Measurements from ENCODE around the gene HAUS6.

The HAUS6 gene

DNA sequence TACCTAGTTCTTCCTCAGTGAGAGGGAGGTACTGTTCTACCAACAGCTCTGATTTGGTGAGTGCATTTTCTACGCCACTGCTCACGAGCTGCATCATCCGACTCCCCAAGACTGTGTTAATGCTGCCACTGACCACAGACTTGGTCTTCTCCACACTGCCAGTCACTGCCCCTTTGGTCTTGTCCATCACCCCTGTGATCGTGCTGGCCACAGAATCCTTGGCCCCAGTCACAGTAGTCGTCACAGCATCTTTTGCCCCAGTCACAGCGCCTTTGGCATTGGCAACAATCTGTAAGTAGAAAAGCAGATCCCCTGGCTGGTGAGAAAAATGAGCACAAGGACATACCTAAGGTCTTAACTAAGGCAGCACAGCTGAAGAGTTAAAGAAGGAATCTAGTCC, 18.2 kb upstream of the HAUS6 start:
- DNase-seq: no peak
- H3K4me1 ChIP-seq: peaks cover 0 to 8% (median 0%) of the 10 kb centered on the region in 4 donors
- no peak overlapping the region for H3K27ac ChIP-seq
- intact Hi-C loops (cut with DNase I; ENCODE audit: low total_unique reads): no loop called here
- no peaks in the 10 kb centered on the region for H3K27me3 ChIP-seq
- peaks cover 52 to 96% (median 82%) of the 10 kb centered on the region in 3 donors for H3K36me3 ChIP-seq
- H3K4me3 ChIP-seq: no peak overlapping the region
- H3K9me3 ChIP-seq: no peaks in the 10 kb centered on the region
- TF ChIP-seq, protein P1, sequence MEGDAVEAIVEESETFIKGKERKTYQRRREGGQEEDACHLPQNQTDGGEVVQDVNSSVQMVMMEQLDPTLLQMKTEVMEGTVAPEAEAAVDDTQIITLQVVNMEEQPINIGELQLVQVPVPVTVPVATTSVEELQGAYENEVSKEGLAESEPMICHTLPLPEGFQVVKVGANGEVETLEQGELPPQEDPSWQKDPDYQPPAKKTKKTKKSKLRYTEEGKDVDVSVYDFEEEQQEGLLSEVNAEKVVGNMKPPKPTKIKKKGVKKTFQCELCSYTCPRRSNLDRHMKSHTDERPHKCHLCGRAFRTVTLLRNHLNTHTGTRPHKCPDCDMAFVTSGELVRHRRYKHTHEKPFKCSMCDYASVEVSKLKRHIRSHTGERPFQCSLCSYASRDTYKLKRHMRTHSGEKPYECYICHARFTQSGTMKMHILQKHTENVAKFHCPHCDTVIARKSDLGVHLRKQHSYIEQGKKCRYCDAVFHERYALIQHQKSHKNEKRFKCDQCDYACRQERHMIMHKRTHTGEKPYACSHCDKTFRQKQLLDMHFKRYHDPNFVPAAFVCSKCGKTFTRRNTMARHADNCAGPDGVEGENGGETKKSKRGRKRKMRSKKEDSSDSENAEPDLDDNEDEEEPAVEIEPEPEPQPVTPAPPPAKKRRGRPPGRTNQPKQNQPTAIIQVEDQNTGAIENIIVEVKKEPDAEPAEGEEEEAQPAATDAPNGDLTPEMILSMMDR (IDR thresholded peaks at IDR 0.05): no peak

DNA sequence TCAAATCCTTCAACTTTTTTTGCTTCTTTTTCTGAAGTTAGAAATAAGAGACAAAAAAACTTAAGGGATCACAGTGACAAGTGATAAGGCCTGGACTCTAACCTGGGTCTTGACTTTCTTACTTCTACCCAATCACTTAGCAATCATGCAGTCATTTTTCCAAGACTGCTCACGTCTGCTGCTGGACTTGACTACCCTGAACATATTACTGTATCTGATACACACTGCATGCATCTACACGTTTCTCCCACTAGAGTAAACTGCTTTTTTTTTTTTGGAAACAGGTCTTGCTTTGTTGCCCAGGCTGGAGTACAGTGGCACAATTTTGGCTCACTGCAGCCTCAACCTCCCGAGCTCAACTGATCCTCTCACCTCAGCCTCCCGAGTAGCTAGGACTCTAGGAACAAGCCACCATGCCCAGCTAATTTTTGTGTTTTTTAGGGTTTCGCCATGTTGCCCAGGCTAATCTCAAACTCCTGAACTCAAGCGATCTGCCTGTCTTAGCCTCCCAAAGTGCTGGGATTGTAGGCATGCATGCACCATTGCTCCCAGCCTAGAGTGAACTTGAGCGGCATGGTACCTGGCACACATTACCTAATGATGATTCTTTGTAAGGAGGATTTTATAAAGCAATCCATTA, 17.2 kb upstream of the HAUS6 start:
- Histone ChIP-seq H3K36me3 (peaks cover 52 to 95% (median 81%) of the 10 kb centered on the region in 3 donors), H3K4me3 (no peak overlapping the region), H3K27me3 (no peaks in the 10 kb centered on the region), H3K4me1 (peaks cover 0 to 2% (median 0%) of the 10 kb centered on the region in 4 donors), H3K9me3 (no peaks in the 10 kb centered on the region), H3K27ac (no peak overlapping the region)
- TF ChIP-seq, protein P1 (IDR thresholded peaks at IDR 0.05): no peak
- DNase-seq: no peak
- intact Hi-C loops (cut with DNase I; ENCODE audit: low total_unique reads): no loop called here

DNA sequence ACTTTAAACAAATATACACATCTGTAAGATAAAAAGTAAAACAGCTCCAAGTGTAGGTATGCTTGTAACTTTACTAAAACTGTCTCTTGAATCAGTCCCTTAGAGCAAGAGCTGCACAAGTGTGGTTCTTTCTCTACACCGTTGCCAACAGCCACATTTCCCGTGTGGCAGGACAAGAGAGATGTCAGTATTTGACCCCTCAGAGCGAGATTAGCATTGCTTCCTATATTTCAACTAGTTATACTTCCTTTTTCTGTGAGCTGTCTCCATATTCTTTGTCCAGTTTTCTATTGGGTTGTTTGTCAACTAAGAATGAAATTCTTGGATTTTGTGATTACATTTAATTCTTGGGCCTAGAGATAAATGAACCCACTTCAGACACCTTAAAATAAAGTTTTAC, 16.5 kb upstream of the HAUS6 start:
- Histone ChIP-seq H3K36me3 (peaks cover 52 to 95% (median 88%) of the 10 kb centered on the region in 3 donors), H3K9me3 (no peaks in the 10 kb centered on the region), H3K27me3 (no peaks in the 10 kb centered on the region), H3K4me1 (no peaks in the 10 kb centered on the region), H3K4me3 (no peak overlapping the region), H3K27ac (no peak overlapping the region)
- no peak for DNase-seq
- TF ChIP-seq, protein P1 (IDR thresholded peaks at IDR 0.05): no peak
- intact Hi-C loops (cut with DNase I; ENCODE audit: low total_unique reads): no loop called here

DNA sequence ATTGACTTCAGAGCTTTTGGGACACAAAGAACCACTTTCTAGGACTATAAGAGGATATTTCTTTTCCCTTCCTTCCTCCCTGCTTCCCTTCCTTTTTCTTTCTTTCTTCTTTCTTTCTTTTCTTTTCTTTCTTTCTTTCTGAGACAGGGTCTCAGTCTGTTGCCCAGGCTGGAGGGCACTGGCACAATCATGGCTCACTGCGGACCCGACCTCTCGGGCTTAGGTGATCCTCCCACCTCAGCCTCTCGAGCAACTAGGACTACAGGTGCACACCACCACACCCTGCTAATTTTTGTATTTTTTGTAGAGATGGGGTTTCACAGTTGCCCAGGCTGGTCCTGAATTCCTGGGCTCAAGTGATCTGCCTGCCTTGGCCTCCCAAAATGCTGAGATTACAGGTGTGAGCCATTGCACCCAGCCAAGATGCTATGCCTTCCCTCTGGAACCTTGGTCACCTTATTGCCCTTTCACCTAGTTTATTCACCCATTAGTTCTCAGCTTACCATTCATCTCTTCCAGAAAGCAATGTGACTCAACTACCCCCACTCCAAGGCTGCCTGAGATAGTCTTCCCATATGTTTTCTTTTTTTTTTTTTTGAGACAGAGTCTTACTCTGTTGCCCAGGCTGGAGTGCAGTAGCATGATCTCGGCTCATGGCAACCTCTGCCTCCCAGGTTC, 14.5 kb upstream of the HAUS6 start:
- Histone ChIP-seq H3K4me1 (no peaks in the 10 kb centered on the region), H3K27ac (no peak overlapping the region)

DNA sequence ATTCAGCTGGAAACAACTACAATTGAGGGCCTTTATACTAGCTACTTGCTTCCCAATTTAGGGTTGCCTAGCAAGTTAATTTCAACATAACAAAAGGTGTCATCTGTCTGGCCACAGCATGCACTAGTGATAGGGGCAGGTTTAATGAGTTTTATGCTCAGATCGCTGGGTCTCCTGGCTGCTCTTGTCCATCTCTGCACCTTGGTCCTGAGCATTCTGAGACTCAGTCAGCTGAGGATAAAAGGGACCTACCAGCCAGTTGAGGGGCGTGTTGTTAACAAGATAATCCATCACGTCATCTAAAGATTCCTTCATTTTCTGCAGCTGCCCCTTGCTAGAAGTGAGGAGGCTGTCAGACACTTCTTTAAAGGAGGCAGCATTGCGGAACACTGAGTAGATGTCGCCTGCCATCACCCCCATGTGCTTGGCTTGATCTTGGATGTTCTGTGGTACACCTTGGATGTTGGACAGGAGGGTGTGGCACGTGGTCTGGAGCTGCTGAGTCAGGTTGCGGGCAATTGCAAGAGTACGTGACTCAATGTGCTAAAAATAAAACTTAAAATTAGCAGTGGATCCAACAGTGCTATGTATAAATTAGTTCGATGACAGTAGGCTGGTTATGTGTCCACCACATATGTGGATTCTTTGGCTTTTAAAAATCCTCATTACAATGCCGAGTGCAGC, 13.5 kb upstream of the HAUS6 start:
- no peak overlapping the region for H3K27ac ChIP-seq
- TF ChIP-seq, protein P1 (IDR thresholded peaks at IDR 0.05): no peak
- H3K9me3 ChIP-seq: no peaks in the 10 kb centered on the region
- H3K36me3 ChIP-seq: peaks cover 44 to 70% (median 69%) of the 10 kb centered on the region in 3 donors
- H3K27me3 ChIP-seq: no peaks in the 10 kb centered on the region
- H3K4me1 ChIP-seq: no peaks in the 10 kb centered on the region
- intact Hi-C loops (cut with DNase I; ENCODE audit: low total_unique reads): no loop called here
- H3K4me3 ChIP-seq: no peak overlapping the region
- DNase-seq: no peak

More for the DNA sequence above, 14.5 kb upstream of the HAUS6 start:
- Histone ChIP-seq H3K9me3 (no peaks in the 10 kb centered on the region), H3K27me3 (no peaks in the 10 kb centered on the region), H3K4me3 (no peak overlapping the region), H3K36me3 (peaks cover 44 to 77% (median 76%) of the 10 kb centered on the region in 3 donors)
- TF ChIP-seq, protein P1 (IDR thresholded peaks at IDR 0.05): no peak
- intact Hi-C loops (cut with DNase I; ENCODE audit: low total_unique reads): no loop called here
- no peak for DNase-seq

All from tibial artery (tissue), 4 donors.